ENCODE data around the gene CELF2.

The CELF2 gene

GRCh38 chr10:11252887-11253286 is 235.2 kb downstream of the CELF2 start:
- DNase-seq, result no peak

GRCh38 chr10:11253385-11254002 is 235.8 kb downstream of the CELF2 start:
- DNase-seq, result no peak

DNA sequence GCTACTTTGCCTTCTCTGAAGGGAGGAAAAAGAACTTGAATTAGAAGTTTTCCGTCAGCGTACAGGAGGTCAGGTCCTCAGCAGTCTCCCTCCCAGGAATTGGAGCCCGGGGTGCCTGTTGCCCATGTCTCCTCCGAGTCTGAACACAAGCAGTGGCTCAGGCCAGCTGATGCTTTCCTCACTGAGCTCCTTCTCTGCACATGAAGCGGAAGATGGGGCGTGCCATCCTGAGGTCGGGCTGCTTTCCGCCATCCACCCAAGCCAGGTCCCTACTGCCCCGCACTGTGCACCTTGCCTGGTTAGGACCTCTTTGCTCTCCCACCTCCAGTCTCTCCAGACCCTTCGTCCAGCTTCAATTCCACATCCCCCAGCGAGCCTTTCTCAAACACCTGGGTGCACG is 237.5 kb downstream of the CELF2 start:
- no peak for DNase-seq

- DNase-seq, result no peak
These were observed 238.2 kb downstream of the CELF2 start for GRCh38 chr10:11255796-11256444.

DNA sequence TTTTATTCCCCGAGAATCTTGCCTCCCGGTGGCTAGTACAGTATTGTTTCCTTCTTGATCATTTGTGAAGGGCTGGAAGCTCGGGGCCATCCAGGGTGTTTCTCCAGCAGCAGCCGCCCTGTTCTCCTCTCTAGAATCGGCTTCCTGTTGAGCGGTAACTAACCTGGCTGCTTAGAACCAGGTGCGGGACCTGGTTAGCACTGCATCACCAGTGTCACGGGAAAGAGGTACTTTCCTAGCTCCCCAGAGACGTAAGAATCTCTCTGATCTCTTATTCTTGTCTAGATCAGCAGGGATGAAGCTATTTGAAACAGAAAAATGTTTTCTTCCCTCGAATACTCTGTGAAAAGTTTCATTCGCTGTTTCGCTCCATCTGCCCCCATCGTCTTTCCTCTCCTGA is 239.2 kb downstream of the CELF2 start:
- no peak for DNase-seq

DNA sequence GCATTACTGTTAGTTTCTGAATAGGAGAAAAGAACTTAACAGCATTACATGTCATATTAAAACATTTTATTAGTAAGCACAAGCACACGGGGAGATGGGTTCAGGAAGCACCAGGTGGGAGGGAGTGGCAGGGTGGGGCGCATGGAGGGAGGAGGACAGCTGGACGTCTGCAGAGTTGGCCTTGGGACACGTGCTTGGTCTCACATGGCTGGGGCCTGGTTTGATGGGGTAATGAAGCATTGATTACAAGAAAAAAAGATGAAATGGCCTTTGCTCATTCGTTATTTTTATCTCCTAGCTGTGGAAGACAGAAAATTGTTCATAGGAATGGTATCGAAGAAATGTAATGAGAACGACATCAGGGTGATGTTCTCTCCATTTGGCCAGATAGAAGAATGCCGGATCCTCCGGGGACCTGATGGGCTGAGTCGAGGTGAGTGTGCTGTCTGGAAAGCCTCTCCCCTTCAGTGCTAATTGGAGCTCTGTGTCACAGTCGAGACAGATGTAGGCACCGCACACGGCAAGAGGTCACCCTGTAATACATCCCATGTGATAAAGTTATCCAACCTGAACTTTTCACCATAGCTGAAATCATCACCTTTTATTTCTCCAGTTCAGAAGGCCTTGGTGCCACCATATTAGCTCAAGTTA is 239.9 kb downstream of the CELF2 start:
- DNase-seq, result peak; percentile 49

- no peak for DNase-seq
These were observed 242.5 kb downstream of the CELF2 start for GRCh38 chr10:11260170-11260569.

DNA sequence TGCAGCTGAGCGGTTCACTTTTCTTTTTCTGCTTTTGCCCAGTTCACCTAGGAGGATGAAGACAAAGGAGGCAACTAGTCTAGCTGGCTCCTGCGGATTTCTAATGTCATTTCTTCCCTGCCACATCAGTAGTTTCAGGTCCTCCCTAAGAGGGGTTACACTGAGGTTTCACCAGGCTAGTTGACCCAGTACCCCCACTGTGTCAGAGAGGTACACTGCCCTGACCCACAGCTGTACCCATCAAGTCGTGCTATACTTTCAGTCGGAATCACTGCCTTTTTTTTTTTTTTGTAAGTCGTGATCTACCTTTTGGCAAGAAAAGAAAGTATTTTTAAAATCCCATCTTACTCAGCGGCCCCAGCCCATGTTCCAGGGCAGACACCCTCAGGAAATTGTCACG is 243.5 kb downstream of the CELF2 start:
- no peak for DNase-seq

GRCh38 chr10:11261687-11262493 is 244.2 kb downstream of the CELF2 start:
- no peak for DNase-seq

DNA sequence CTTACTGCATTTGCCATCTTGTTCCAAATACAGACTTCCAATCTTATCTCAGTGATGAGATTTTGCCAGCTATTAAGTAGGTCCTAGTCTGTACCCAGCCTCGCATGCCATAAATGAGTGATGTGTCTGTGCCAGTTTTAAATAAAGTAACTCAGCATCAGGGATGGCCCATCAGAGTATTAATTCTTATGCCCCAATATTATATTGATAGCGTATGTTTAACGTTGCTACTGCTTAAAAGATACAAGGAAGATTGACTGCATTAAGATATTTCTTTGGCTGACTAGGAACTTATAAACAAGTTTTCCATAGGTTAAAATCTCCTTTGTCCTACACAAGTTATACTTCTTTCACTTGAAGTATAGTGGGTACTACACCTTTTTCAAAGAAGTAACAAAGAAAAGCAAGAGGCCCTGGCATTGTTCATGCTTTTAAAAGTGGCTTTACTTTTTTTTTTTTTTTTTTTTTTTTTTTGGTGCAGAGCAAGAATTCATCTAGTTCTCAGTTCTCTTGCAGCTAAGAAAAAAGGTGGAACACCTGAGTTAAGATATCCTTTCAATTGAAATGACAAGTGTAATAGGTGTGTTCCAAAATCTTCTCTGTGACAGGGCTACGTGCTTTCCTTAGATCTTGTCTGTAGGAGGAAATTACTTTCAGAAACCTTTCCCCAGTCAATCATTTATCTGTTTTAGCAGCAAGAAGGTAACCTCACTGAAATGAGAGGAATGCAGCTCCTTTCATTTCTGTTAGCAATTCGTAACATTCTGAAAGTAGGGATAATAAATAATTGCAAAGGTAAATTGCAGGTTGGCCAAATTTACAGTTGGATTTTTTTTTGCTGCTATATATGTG is 245.0 kb downstream of the CELF2 start:
- no peak for DNase-seq

DNA sequence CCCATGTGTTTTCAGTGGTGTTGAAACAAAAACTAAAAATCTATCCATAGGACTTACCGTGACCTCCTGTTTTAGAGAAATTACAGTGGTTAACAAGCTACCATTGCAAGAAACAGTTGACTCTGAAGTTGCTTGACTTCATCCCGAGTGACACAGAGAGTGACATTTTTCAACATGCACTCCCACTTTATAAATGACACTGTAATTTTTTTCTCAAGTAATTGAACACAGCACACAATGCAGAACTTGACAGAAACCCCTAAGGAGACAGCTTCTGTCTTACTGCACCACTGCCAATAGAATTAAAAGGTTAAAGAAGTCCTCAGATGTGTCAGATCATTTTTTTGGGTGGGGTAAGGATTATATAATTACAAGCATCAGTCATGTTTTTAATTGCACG is 246.1 kb downstream of the CELF2 start:
- DNase-seq, result no peak

DNA sequence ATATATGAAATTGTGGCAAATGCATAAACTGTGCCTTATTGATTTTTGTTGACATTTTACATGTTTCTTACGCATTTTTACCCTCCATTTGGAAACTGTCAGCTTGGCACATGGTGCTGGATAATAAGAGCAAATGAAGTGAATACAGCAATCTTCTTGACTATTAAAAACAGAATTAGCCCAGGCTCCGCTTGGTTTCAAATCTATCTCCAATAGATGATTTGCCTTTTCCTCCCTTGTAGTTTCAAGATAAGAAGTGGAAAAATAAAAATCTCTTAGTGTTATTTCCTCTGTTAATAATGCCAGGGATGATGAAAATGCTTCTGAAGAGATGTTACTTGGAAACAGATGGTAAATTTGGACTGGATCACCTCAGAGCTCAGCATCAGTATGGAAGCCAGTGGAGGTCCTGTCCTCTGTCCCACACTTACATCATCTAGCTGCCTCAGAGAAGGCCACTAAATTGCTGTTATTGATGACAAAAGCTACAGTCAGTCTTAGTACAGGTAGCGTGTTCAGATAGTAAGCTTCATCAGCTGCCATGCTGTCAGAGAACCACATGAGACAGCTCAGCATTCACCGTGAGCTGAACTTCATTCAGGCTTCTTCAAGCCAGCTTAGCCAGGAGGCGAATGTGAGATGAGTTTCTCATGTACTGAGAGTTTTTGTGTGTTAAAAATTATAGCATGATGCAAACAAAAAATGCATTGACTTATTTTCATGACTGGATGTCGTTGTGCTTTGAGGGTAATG is 246.8 kb downstream of the CELF2 start:
- DNase-seq, result no peak

GRCh38 chr10:11265484-11265883 is 247.8 kb downstream of the CELF2 start:
- no peak for DNase-seq

DNA sequence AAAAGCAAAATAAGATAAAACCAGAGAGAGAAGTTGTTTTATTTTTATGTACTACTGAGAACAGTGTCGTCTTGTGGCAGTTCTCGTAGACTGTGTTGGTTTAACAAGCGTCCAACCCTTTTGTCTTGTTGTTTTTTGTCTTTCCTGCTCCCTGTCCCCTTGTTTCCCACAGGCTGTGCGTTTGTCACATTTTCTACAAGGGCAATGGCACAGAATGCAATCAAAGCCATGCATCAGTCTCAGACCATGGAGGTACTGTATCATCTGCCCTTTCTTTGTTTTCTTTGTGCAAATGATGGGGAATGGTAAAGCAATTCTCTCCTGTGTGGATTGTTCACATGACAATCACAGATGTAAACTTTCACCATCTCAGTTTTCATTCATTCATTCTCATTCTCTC is 248.8 kb downstream of the CELF2 start:
- no peak for DNase-seq

DNA sequence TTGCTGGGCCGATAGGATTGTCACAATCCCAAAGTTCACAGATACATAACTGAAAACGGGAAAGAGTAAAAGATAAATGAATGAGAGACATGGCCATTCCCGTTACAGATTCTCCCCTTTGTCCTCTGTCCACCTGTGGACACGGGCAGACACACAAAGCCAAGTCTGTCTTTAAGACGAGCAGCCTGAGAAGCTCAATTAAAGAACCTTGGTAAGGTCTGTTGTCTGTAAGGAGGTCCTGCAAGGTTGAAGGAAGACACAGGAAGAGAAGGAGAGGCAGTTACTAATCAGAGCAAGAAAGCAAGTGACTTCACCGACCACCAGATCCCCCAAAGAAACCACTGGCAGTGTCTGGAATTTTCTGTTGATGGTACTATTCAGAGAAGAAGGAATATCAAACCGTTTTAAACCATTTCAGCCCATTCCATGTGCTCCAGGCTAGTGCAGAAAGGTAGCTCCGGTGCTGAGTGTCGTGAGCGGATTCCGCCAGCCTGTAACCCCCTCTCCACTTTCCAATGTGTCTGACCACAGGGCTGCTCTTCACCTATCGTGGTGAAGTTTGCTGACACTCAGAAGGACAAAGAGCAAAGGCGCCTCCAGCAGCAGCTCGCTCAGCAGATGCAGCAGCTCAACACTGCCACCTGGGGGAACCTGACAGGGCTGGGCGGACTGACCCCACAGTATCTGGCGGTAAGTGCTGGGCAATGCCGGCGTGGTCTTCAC is 252.6 kb downstream of the CELF2 start:
- peak; percentile 59 for DNase-seq

DNA sequence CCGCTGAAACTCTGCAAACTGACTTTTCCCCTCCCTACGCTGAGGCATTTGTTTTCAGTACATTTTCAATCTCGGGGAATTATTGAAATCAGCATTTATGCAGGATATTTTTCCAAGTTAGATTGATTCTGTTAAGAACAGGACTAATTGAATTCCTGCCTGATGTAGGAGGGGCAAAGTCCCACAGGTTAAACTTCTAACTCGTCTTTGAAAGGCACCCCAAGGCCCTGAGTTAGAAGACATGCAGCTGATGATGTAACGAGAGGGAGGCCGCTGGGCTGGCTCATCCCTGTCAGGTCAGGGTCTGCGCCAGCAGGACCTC is 253.1 kb downstream of the CELF2 start:
- no peak for DNase-seq

DNA sequence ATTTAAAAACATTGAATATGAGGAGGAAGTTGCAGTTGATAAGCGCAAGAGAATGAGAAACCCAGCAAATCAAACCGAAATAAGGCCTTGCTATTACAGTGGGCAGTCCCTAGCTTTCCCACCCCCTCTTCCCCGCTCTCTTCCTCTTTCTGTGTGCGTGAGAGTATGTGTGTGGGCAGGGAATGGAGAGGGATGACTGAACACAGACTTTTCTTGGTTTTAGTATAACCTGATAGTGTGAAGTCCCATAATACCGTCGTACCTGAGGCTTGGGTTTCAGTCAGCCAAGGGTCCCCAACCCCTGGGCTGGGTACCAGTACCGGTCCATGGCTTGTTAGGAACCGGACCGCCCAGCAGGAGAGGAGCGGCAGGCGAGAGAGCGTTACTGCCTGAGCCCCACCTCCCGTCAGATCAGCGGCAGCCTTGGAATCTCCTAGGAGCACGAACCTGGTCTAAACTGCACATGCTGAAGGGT is 255.3 kb downstream of the CELF2 start:
- no peak for DNase-seq

- no peak for DNase-seq
These were observed 256.8 kb downstream of the CELF2 start for GRCh38 chr10:11274452-11274851.

DNA sequence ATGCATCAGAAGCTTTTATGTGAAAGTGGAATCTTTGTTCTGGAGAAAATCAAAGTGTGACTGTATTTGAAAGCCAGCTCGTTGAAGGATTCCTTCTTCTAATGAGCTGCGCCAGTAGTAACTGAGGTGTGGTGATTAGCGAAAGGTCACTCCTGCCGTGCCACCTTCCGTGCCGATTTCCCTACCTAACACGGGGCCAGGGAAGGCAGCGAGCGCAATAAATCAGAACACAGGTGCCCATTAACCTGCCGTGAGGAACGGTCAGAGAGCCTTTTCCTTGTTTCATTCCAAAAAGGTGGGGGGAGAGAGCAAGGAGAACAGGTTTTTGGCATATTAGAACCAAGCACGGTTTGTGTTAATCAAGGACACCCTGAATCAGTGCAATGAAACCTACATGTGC is 258.0 kb downstream of the CELF2 start:
- no peak for DNase-seq

DNA sequence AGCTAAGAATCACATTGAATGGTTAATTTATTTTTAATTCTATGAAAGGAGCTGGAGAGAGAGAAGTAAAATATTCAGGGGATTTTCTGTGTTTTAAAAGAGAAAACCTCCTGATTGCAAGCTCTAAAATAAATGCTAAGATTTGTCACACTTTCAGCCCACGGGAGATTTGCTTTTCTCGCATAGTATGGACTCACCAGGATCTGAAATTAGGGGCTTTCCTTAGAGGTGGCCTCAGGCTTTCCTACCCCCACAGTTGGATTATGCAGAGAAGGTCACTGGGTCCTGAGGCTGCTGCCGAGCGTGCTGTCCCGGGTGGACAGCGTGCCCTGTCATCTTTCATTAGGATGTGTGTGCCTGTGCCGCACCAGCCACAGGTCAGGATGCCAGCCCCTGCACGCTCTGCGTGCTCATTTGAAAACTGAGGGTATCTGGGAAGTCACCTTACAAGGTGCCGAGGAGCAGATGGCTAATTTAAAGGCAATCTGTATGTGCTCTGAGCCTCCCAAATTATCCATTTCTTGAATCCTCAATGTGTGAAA is 258.8 kb downstream of the CELF2 start:
- no peak for DNase-seq

GRCh38 chr10:11279314-11279713 is 261.6 kb downstream of the CELF2 start:
- DNase-seq, result no peak
